ENCODE data around the gene TIMM23B. TPM values are rescaled to one million over a fixed set of nuclear protein-coding genes. Genes with fewer than 3 reads are reported as not detected.
"Not testable (repeated sequence)": the region's sequence is repeated elsewhere in the genome, so short reads cannot be mapped to it uniquely, and the experiment has no call there.

The TIMM23B gene
- total and polyA plus RNA-seq, 10 of the 15 experiments (the other 5 are each of a cell fraction or from before 2014, with no cell fraction given) = 5.0 to 30.4 (median 17.7) TPM

DNA sequence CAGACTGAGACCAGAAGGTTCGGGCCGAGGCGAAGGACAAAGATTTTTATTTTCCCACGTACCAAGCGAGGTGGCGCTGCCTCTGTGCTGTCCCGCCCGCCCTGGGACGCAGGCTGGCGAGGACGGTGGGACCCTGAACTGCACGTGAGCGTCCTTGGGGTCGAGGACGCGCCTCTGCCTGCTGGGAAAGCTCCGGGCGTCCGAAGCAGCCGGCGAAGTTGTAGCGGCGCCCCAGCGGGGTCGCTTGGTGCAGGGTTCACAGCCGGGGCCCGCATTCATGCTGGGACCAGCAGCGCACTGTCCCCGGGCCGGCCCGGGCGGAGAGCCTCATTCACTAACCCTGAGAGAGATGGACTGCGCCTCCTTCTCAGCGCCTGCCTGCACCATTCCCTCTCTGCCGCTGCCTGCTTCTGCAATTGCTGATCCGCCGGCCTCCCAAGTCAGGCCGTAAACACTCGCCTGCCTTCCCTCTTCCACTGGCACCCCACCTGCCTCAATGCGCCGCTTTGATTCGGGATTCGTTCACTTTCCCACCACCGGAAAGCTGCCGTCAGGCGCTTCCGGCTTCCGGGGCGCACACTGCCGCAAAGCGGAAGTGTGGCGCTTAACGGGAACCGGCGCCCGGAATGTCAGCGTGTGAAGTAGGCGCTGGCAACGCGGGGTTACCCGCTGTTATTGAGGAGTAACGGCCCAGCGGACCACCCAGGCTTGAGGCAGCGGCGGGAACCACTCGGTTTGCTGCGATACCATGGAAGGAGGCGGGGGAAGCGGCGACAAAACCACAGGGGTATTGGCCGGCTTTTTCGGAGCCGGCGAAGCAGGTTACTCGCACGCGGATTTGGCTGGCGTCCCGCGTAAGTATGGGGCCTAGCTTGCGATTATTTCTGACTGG is at the start of gene TIMM23B, which contains the start of gene PARG (continued):
- TF ChIP-seq IKZF1 (conservative IDR thresholded peaks at IDR 0.05) (peak; percentile 58), SIN3A (IDR thresholded peaks at IDR 0.05; ENCODE audit: low read depth, low read length) (peak; percentile 75; the same call in 1 of the 2 replicates)

DNA sequence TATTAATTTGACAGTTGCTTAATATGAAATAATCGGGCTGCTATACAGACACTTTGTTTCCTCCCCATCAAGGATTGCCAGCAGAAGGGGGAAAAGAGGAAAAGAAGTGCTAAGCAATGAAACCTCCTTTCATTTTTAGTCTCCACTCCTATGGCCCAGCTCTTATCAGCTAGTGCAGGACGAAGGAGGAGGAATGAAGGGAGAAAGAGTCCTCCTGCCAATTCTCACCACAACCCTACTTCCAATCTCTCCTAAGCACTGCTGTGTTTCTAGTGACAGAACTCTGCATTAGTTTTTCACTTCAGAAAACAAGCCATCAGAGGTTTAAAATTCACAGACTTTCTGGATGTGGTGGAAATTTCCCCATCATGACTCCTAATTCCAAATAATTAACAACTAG is 41.9 kb upstream of the TIMM23B start:
- POLR2A ChIA-PET; CTCF ChIA-PET; H3K9ac ChIP-seq (ENCODE audit: control insufficient read depth, insufficient read depth, low read length); H3K9me3 ChIP-seq (replicated peaks; ENCODE audit: control insufficient read depth, insufficient read depth, low read length); SMC1A ChIA-PET (ENCODE audit: uncharacterized antibody, unreplicated experiment); intact Hi-C loops (cut with micrococcal nuclease; ENCODE audit: unreplicated experiment); BruUV-seq (replicated peaks); RAD21 ChIA-PET (ENCODE audit: unreplicated experiment); H2AFZ ChIP-seq (ENCODE audit: control insufficient read depth, low read depth, low read length); H3K79me2 ChIP-seq (ENCODE audit: control insufficient read depth, insufficient read depth, low read length); H3K4me2 ChIP-seq (ENCODE audit: control insufficient read depth, insufficient read depth); H4K20me1 ChIP-seq (ENCODE audit: control insufficient read depth, insufficient read depth); FAIRE-seq; in situ Hi-C loops (cut with MboI); ATAC-seq; H3K4me1 ChIP-seq (ENCODE audit: control insufficient read depth, insufficient read depth, low read length); H3K27me3 ChIP-seq (replicated peaks in 1 of 2; ENCODE audit: control insufficient read depth in 2 of 2, insufficient read depth in 2 of 2, low read length in 1 of 2); DNase-seq (ENCODE audit: low read depth, low spot score); H3K36me3 ChIP-seq (ENCODE audit: control insufficient read depth in 2 of 2, insufficient read depth in 2 of 2, low read length in 1 of 2); H3K27ac ChIP-seq (ENCODE audit: control insufficient read depth, insufficient read depth); H3K4me3 ChIP-seq: not testable (repeated sequence)
- 100% methylated on average over 1 of the region's 2 CpGs for WGBS (ENCODE audit: insufficient coverage, insufficient replicate concordance, low lambda C conversion rate, missing lambda C conversion rate)

GRCh38 chr10:49900406-49900805 is 41.4 kb upstream of the TIMM23B start:
- H3K79me2 ChIP-seq (ENCODE audit: control insufficient read depth, insufficient read depth, low read length); H3K27ac ChIP-seq (ENCODE audit: control insufficient read depth, insufficient read depth); POLR2A ChIA-PET; FAIRE-seq; H3K9me3 ChIP-seq (replicated peaks; ENCODE audit: control insufficient read depth, insufficient read depth, low read length); SMC1A ChIA-PET (ENCODE audit: uncharacterized antibody, unreplicated experiment); DNase-seq (ENCODE audit: low read depth, low spot score); H3K4me1 ChIP-seq (ENCODE audit: control insufficient read depth, insufficient read depth, low read length); intact Hi-C loops (cut with micrococcal nuclease; ENCODE audit: unreplicated experiment); RAD21 ChIA-PET (ENCODE audit: unreplicated experiment); H2AFZ ChIP-seq (ENCODE audit: control insufficient read depth, low read depth, low read length); H3K36me3 ChIP-seq (ENCODE audit: control insufficient read depth in 2 of 2, insufficient read depth in 2 of 2, low read length in 1 of 2); H3K27me3 ChIP-seq (replicated peaks in 1 of 2; ENCODE audit: control insufficient read depth in 2 of 2, insufficient read depth in 2 of 2, low read length in 1 of 2); in situ Hi-C loops (cut with MboI); H3K4me3 ChIP-seq; BruUV-seq (replicated peaks); CTCF ChIA-PET; H3K4me2 ChIP-seq (ENCODE audit: control insufficient read depth, insufficient read depth); H4K20me1 ChIP-seq (ENCODE audit: control insufficient read depth, insufficient read depth); H3K9ac ChIP-seq (ENCODE audit: control insufficient read depth, insufficient read depth, low read length); ATAC-seq: not testable (repeated sequence)
- 98% methylated on average over 2 of the region's 3 CpGs for WGBS (ENCODE audit: insufficient coverage, insufficient replicate concordance, low lambda C conversion rate, missing lambda C conversion rate)

GRCh38 chr10:49903829-49904228 is 38.0 kb upstream of the TIMM23B start:
- H3K4me1 ChIP-seq (ENCODE audit: control insufficient read depth, insufficient read depth, low read length); in situ Hi-C loops (cut with MboI); H3K79me2 ChIP-seq (ENCODE audit: control insufficient read depth, insufficient read depth, low read length); H3K4me2 ChIP-seq (ENCODE audit: control insufficient read depth, insufficient read depth); POLR2A ChIA-PET; H4K20me1 ChIP-seq (ENCODE audit: control insufficient read depth, insufficient read depth); FAIRE-seq; H3K4me3 ChIP-seq; ATAC-seq; intact Hi-C loops (cut with micrococcal nuclease; ENCODE audit: unreplicated experiment); H3K36me3 ChIP-seq (ENCODE audit: control insufficient read depth in 2 of 2, insufficient read depth in 2 of 2, low read length in 1 of 2); RAD21 ChIA-PET (ENCODE audit: unreplicated experiment); H2AFZ ChIP-seq (ENCODE audit: control insufficient read depth, low read depth, low read length); H3K9ac ChIP-seq (ENCODE audit: control insufficient read depth, insufficient read depth, low read length); H3K27me3 ChIP-seq (replicated peaks in 1 of 2; ENCODE audit: control insufficient read depth in 2 of 2, insufficient read depth in 2 of 2, low read length in 1 of 2); SMC1A ChIA-PET (ENCODE audit: uncharacterized antibody, unreplicated experiment); BruUV-seq (replicated peaks); H3K9me3 ChIP-seq (replicated peaks; ENCODE audit: control insufficient read depth, insufficient read depth, low read length); CTCF ChIA-PET; DNase-seq (ENCODE audit: low read depth, low spot score); H3K27ac ChIP-seq (ENCODE audit: control insufficient read depth, insufficient read depth): not testable (repeated sequence)
- WGBS (ENCODE audit: insufficient coverage, insufficient replicate concordance, low lambda C conversion rate, missing lambda C conversion rate) = 85% methylated on average over 3 of the region's 3 CpGs

Data from GM12878 (cell line).